GM18519 (cell line): ENCODE results near the gene PTCHD1.

Source experiments
- ATAC-seq: cut with Tn5 transposase; IDR thresholded peaks from one replicate; pipeline ENCODE4 v1.9.1; 2021; ENCODE audit warnings: mild to moderate bottlenecking, moderate library complexity; ENCODE audit not compliant: unreplicated experiment, low FRiP score

PTCHD1 gene

DNA sequence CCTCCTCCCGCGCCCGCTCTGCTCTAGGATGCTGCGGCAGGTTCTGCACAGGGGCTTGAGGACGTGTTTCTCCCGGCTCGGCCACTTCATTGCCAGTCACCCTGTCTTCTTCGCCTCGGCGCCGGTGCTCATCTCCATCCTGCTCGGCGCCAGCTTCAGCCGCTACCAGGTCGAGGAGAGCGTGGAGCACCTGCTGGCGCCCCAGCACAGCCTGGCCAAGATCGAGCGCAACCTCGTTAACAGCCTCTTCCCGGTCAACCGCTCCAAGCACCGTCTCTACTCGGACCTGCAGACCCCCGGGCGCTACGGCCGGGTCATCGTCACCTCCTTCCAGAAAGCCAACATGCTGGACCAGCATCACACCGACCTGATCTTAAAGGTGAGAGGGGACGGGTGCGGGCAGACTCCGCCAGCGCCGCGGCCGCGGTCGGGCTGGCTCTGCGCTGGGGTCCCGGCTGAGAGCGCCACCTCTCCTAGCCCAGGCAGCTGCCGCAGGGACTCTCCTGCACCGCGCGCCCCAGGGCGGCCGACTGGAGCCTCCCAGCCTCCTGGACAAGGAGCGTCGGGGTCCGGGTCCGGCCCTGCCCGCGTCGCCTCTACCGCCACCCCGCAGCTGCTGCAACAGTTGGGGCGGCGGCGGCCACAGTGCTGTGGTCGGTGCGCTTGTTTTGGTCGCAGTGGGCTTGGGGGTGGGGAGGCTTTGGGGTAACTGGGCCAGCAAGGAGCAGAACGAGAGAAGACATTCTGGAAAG lies at the start of gene PTCHD1:
Gene PTCHD1, plus strand, starts transcription at position 2 of the 752 bp plus-strand sequence. Its CDS starts 27 bp downstream, at position 29.
- no peak for ATAC-seq

DNA sequence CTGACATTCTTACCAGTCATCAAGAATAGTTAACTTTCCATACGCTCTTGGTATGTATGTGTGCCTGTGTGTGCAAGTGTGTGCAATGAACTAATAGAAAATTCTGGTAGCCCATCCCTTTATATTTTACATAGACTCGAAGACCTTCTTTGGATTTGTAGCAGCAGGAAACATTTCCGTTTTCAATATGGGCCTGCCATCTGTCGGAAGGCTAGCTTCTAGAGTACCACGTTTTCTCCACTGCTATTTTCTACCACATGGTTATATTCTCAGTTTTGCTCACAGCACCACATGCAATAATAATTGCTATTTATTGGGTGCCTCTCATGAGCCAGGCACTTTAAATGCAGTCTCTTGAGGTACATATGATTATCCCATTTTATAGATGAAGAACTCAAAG lies 47.9 kb upstream of the PTCHD1 start:
- ATAC-seq: no peak

DNA sequence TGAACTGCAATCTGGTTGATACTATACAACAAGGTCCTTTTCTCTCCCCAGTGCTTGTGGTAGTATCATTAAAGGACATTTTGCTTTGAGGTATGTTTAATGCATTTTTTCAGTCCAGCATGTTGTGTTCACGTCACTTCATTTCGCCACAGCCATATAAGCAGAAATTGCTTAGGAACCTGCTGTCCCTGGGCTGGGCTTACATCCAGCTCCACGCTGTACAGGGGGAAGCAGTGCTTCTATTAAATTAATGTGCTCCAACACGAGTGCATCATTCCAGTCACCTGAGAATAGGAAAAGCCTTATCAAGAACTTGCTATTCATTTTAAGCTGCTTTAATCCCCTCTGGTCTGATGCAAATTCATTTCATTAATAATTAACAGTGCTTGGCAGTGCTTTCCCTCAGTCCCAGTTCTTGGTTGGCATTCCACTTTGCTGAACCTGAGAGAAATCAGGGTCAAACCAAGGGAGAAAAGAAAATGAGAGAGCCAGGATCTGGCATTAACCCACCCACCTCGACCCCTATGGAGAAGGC lies 47.4 kb upstream of the PTCHD1 start:
- no peak for ATAC-seq

DNA sequence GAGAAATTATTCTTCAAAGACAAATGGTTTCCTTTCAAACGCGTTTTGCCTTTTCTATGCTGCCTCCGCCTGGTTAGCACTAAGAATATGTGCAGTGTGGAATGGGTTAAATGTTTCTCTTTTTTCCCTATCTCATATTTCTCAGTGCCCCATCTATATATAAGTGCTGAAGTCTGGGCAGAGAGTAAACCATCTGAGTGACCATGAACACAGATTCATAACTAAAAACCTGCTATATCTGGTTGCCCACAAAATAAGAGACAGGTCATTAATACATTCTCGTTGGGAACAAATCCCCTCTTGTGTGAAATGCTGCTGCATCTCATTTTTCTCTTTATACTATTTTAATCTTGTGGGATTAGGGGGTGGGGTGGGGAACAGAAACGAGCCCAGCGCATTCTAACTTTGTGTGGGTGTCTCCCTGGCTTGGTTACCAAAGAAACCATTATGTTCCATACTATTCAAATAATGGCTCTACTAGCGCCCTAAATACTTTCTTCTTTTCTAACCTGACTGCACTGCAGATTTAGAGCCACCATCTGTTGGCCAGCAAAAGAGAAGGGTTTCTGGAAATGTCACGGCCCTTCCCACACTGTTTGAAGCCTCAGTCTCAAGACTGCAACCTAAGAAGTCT lies 42.2 kb upstream of the PTCHD1 start:
- ATAC-seq: no peak

DNA sequence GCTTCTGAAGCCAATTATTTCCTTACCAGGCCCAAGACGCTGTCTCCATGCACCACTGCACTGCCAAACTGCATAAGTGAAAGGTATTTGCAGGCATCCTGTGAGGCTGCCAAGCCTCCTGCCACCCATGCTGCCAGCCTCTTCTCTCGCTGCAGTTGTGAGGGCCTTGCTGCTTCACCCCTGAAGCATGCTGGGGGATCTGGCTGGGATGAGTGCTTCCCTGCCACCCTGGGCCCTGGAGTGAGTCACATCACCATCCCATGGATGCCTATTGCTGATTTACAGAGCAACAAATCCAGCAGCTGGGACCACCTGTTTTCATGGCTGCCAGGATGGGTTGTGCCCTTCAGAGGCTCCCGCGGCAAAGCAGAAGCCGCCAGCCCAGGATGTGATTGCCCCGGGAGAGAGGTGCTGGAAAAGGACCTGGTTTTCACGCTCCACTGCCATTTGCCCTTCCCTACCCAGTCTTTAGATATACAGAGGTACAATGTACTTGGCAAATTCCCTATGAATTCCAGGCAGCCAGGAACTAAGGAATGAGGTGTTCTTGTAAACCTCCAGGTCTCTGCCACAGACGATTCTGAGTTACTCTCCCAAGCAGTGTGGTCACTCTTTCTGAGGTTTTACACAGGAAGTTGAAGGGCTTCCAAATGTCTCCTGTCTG lies 41.5 kb upstream of the PTCHD1 start:
- ATAC-seq: no peak

- ATAC-seq: no peak
Observed at GRCh38 chrX:23304881-23305280, 29.8 kb upstream of the PTCHD1 start.

DNA sequence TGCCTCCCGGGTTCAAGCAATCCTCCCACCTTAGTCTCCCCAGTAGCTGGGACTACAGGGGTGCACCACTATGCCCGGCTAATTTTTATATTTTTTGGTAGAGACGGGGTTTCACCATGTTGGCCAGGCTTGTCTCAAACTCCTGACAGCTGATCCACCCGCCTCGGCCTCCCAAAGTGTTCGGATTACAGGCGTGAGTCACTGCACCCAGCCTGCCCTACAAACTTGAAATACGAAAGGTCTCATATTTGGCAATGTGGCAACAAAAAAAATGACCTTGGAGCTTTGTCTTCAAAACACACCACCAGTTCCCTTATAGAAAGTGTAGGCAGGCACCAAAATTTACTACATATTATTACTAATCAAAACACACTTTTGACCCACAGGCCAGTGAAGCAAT lies 22.9 kb upstream of the PTCHD1 start:
- no peak for ATAC-seq

- no peak for ATAC-seq
Observed at GRCh38 chrX:23312136-23312535, 22.5 kb upstream of the PTCHD1 start.

DNA sequence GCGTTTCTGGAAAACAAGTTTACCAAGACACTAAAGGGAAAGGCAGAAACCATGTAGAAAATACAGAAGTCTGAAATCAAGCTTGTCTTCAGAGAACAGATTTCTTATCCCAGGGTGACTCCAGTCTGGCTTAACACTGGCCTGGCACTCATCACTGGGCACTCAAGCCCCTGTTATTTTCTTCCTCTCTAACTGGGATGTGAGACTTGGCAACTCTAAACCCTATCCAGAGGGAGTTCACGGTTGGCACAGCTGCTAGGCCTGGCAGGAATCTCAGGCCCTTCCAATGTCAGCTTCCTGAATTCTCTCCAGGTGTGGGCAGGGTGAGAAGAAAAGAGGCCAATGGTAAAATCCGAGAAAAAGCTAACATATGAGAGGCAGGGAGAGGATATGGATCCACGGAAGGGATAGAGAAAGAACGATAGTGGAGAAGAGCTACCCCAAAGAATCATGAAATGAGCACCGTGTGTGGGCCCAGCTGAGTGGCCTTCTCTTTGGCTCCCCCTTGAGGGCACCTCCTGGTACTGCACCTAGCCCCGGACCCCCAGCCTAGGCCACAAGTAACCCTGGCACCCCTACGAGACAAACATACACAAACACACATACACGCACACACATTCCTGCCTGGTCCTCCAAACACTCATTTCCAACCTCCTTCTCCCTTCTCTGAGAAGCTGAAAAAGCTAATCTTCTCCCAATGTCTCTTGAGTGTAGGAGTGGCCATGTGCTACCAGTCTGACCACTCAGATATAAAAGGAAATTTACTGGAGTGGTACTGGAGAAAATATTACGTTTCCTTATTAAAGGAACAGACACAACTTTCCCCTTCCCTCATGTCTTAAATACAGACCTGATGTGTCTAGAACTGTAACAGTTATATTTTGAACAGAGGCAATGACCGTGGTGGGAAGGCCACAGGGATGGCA lies 16.6 kb upstream of the PTCHD1 start:
- no peak for ATAC-seq

- no peak for ATAC-seq
Observed at GRCh38 chrX:23327104-23327503, 7.5 kb upstream of the PTCHD1 start.

GRCh38 chrX:23331701-23332100 lies 2.9 kb upstream of the PTCHD1 start:
- ATAC-seq: no peak

DNA sequence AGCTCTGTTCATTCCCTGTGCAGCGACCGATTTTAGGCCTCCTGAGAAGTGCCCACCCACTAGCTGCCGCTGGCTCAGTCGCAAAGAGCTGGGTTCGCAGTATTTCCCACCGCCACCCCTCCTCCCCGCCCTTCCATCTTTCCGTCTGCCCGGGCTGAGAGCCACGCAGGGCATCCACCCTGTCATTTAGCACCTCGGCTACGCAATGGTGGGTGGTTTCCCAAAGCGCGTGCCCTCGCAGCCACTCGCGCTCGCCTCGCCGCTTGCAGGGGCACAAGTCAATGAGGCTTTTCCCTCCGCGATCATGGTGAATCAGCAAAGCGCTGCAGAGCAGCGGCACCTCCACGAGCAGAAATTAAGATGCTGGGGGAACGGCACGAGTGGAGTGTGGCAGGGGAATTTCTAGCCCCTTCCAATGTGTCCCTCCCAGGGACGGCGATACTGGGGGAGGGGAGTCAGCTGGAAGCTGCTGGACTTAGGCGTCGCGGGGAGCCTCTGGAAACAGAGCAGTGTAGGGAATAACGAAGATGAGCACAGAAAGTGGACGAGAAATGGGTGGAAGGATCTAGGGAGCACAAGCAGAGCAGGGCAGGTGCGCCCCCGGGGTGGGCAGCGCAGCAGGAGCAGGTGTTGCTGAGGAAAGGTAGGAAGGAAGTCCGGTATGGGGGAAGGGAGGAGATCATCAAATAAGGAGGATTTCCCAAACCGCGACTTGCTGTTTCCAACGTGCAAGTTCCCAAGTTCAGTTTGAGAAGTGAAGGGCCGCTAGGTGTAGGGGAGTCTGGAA lies 2.4 kb upstream of the PTCHD1 start:
- ATAC-seq: no peak

DNA sequence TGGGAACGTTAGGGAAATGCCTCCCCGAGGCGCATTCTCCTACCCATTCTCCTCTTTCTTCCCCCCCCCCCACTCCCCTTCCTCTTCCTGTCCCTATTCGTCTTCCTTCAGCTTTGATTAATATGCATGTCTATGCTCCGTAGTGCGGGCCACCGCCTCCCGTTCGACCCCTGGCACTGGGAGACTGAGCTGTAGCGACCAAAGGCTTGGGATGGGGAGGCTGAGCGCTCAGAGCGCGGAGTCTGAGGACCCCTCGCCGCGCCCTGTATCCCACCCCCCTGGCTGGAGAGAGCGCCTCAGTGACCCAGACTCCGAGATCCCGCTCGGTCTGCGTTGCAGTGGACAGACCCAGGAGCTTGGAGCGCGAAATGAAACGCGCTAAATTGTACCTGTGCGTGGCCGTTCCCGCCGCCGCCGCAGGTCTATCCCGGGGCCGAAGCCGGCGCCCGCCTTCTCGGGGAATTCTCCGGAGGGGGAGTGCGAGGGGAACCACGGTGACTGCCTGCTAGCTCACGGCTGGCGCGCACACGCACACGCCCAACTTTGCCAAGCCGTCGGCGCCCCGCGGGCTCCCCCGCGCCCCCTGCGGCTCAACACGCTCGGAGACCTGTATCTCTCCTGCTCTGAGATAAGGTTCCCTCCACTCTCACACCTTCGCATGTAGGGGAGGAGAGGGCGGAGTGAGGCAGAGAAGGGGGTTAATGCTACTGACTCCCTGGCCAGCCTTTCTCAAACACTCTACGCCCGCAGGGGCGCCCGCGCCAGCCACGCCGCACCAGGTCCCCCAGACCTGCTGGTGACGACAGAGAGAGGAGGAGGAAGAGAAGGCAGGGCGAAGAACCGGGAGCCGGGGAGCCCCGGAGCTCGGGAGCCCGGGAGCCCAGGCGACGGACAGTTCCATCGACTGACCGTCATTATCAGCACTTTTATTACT lies 1.5 kb upstream of the PTCHD1 start:
- no peak for ATAC-seq

DNA sequence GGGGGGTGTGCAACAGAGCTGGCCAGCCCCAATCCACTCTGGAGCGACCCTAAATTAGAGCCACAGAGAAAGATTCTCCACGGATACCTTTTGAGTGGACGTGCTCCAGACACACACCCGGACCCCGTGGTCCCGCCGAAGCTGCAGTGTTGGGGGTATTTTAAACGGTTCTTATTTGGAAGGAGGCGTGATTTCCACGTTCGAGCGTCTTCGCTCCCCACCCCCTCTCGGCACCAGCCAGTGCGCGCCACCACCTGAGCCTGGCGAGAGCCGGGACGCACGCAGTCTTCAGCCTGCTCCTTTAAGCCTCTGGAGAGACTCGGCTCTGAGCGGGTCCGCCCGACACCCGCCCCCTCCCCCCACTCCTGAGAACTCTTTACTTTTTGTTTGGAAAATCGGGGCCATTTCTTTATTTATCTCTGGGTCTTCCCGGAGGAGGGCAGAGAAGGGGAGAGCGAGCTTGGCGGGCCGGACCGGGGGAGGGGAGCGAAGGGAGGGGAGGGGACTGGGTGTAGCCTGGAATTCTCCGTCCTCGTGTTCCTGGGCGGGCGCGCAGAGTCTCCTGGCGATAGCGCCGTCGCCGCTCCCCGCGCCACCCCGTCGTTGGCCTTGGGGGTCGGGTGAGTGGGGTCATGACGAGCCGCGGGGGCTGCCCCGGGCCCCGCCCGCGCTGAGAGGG lies 668 bp upstream of the PTCHD1 start:
- no peak for ATAC-seq

DNA sequence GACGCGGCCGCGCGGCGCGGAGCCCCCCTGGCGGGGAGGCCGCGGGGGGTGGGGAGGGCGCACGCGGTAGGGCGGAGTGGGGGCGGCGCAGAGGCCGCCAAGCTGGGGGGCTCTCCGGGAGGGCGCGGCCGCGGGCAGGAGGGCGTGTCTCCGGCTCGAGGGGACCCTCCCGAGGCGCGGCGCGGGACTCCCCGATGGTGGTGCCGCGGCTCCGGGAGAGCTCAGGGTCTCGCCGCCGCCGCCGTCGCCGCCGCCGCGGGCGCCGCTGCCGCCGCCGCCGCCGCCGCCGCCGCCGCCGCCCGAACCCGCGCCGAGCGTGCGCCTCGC lies 165 bp upstream of the PTCHD1 start:
- ATAC-seq: no peak

DNA sequence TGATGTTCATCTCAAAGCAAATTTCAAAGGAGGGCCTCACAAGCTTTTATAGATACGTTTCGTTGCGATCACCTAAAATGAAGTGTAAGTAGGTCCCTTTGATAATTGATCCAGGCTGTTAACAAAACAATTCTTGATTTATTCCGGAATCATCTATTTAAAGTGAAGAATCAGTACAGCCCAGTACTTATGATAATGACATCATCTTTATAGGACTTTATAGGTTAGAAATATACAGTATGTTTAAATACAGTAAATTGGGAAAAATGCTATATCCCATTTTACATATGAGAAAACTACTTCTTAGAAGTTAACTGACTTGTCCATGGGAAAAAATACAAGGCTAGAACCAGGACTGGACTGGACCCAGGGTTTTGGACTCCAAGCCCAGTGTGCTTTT lies 3.7 kb downstream of the PTCHD1 start:
- ATAC-seq: no peak

DNA sequence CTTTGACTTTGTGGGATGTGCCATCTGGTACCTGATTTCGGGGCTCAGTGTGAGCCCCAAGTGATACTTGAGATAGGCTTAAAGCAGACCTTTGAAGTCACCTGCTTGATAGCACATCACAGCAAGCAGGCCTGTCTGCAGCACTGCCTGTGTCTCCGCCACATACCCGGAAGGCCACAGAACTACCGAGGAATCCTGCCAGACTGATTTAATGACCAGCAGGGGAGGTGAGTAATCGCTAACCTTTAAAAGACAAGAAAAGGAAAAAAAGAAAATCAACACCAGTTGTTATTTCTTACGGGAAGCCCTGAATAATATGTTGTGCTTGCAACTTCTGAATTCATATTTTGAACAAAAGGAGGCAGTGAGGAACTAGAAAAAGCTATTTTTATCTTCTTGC lies 6.8 kb downstream of the PTCHD1 start:
- no peak for ATAC-seq

- no peak for ATAC-seq
Observed at GRCh38 chrX:23344238-23344903, 9.7 kb downstream of the PTCHD1 start.
